Type B pancreatic cell (in vitro differentiated cells): Measurements from ENCODE around the gene ALG5. TPM values are rescaled to one million over a fixed set of nuclear protein-coding genes. Genes with fewer than 3 reads are reported as not detected.

ENCODE experiments used
- DNase-seq: peaks from one replicate; pipeline ENCODE4 v3.0.0; 2021; ENCODE audit warnings: mixed read lengths; ENCODE audit not compliant: unreplicated experiment; ENCODE audit errors: extremely low spot score
- H3K27ac Mint-ChIP-seq: 2 replicates; pipeline ENCODE4 v1.8.0; 2021; ENCODE audit warnings: mild to moderate bottlenecking, mixed read lengths
- H3K27me3 Mint-ChIP-seq: 2 replicates; pipeline ENCODE4 v1.8.0; 2021; ENCODE audit warnings: mixed read lengths
- H3K36me3 Mint-ChIP-seq: 2 replicates; pipeline ENCODE4 v1.8.0; 2021; ENCODE audit warnings: mixed read lengths
- H3K4me1 Mint-ChIP-seq: one replicate; pipeline ENCODE4 v1.8.0; 2021; ENCODE audit warnings: mixed read lengths; ENCODE audit not compliant: unreplicated experiment
- H3K4me3 Mint-ChIP-seq: 2 replicates; pipeline ENCODE4 v1.8.0; 2021; ENCODE audit warnings: mild to moderate bottlenecking, mixed read lengths
- H3K9me3 Mint-ChIP-seq: 2 replicates; pipeline ENCODE4 v1.8.0; 2021; ENCODE audit warnings: mixed read lengths
- total RNA-seq: library from RNA; stranded (reverse); gene quantifications from 2 replicates; pipeline ENCODE4 v1.2.1, GENCODE V29; 2021; ENCODE audit warnings: low replicate concordance
- TF ChIP-seq, protein P1 (sequence below): fragments of 200-600 bp; sonication (generic); conservative IDR thresholded peaks from 2 replicates; pipeline ENCODE4 v1.5.0; 2021; ENCODE audit warnings: antibody characterized with exemption, mild to moderate bottlenecking

The ALG5 gene
- total RNA-seq, 1 donor from 2014 or later = 36.2 TPM

DNA sequence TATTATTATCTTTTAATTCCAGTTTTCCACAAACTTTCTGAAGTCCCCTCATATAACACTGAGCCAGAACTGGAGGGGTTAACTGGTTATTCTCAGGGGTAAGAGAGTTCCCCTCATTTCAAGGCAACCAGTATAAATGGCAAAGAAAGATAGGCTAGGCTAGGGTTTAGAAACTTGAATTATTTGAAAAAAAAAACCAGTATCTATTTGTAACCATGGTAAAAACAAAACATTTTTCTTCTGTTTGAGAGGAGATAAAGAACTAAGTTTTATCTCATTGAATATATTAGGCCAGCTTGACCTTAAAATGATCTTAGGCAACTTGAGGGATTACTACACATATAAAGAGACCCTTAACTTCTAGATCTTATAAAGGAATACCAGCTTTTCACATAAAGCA, 40.8 kb upstream of the ALG5 start:
- no peaks in the 10 kb centered on the region for H3K4me1 Mint-ChIP-seq
- TF ChIP-seq, protein P1, sequence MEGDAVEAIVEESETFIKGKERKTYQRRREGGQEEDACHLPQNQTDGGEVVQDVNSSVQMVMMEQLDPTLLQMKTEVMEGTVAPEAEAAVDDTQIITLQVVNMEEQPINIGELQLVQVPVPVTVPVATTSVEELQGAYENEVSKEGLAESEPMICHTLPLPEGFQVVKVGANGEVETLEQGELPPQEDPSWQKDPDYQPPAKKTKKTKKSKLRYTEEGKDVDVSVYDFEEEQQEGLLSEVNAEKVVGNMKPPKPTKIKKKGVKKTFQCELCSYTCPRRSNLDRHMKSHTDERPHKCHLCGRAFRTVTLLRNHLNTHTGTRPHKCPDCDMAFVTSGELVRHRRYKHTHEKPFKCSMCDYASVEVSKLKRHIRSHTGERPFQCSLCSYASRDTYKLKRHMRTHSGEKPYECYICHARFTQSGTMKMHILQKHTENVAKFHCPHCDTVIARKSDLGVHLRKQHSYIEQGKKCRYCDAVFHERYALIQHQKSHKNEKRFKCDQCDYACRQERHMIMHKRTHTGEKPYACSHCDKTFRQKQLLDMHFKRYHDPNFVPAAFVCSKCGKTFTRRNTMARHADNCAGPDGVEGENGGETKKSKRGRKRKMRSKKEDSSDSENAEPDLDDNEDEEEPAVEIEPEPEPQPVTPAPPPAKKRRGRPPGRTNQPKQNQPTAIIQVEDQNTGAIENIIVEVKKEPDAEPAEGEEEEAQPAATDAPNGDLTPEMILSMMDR = no peak
- H3K4me3 Mint-ChIP-seq = no peak overlapping the region
- peaks cover 36% of the 10 kb centered on the region for H3K36me3 Mint-ChIP-seq
- H3K9me3 Mint-ChIP-seq = no peaks in the 10 kb centered on the region
- no peaks in the 10 kb centered on the region for H3K27me3 Mint-ChIP-seq
- H3K27ac Mint-ChIP-seq = no peak overlapping the region
- DNase-seq = no peak

DNA sequence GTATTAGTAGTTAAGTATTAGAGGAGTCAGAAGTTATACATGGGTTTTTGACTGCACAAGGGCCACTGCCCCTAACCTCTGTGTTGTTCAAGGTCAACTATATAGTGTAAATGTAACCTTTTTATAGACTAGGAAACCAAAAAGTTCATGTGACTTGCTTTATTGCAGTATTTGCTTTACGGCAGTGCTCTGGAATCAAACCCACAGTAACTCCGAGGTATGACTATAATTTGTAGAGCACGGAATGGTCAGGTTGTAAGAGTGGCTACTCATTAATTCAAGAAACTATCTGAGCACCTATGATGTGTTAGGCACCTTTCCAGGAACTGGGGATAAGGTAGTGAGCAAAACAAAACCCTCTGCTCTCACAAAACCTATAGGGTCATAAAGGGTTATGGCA, 38.1 kb upstream of the ALG5 start:
- no peaks in the 10 kb centered on the region for H3K9me3 Mint-ChIP-seq
- TF ChIP-seq, protein P1 = no peak
- peaks cover 39% of the 10 kb centered on the region for H3K36me3 Mint-ChIP-seq
- no peak overlapping the region for H3K27ac Mint-ChIP-seq
- H3K4me1 Mint-ChIP-seq = no peaks in the 10 kb centered on the region
- H3K27me3 Mint-ChIP-seq = no peaks in the 10 kb centered on the region
- DNase-seq = no peak
- H3K4me3 Mint-ChIP-seq = no peak overlapping the region

DNA sequence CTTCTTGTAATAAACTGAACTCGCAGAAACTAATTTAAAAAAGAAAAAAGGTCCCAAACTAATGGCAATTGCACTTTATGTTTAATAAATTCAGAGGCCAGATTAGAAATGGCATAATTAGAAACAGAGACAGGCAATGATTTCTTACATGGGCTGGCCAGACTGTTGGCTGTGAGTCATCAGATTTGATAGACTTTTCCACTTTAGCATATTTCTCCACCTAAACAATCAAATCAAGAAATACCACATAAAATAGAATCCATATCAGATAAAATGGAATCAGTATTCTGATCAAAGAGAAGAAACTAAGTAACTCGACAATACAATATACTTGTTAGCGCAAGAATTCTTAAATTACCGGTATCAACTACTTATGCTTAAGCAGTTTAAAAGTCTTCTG, 30.5 kb upstream of the ALG5 start:
- no peaks in the 10 kb centered on the region for H3K9me3 Mint-ChIP-seq
- H3K4me3 Mint-ChIP-seq = no peak overlapping the region
- DNase-seq = no peak
- H3K27me3 Mint-ChIP-seq = no peaks in the 10 kb centered on the region
- H3K27ac Mint-ChIP-seq = no peak overlapping the region
- H3K36me3 Mint-ChIP-seq = peaks cover 23% of the 10 kb centered on the region
- TF ChIP-seq, protein P1 = no peak
- no peaks in the 10 kb centered on the region for H3K4me1 Mint-ChIP-seq

DNA sequence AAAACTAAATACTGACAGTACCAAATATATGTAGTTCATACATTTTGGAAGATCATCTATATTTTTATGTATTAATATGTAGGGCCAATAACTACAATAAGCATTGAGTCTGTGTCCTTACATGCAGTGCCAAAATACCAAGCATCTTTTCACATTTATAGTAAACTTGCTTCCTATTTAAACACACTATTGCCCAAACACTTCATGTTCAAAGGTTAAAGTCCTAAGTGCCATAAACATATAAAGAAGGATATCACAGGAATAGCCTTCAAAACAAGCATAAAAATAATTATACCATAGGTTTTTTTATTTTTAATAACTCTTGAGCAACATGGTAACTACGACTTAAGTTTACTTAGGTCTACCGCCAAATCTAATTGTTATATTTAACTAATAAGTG, 28.5 kb upstream of the ALG5 start:
- Mint-ChIP-seq H3K27me3 (no peaks in the 10 kb centered on the region), H3K4me1 (no peaks in the 10 kb centered on the region), H3K36me3 (peaks cover 20% of the 10 kb centered on the region), H3K4me3 (no peak overlapping the region), H3K27ac (no peak overlapping the region), H3K9me3 (no peaks in the 10 kb centered on the region)
- no peak for DNase-seq
- TF ChIP-seq, protein P1 = no peak

DNA sequence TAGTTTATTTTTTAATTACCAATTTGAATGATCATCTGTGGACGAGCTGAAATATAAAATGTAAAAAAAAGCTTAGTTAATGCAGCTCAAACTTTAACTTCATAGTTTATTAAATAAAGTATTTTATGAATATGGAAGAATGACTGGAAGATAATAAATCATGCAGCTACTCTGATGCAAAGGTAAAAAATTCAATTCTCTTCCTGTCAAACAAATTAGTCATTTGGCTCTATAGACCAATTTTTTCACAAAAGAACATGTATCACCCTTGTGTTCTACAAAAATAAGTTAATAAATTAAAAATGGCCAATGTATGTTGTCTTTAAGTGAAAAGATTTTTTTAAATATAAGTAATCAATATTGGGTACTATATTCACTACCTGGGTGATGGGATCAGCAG, 27.6 kb upstream of the ALG5 start:
- no peak for DNase-seq
- Mint-ChIP-seq H3K27me3 (no peaks in the 10 kb centered on the region), H3K27ac (no peak overlapping the region), H3K4me3 (no peak overlapping the region), H3K36me3 (peaks cover 20% of the 10 kb centered on the region), H3K4me1 (no peaks in the 10 kb centered on the region), H3K9me3 (no peaks in the 10 kb centered on the region)
- TF ChIP-seq, protein P1 = no peak

DNA sequence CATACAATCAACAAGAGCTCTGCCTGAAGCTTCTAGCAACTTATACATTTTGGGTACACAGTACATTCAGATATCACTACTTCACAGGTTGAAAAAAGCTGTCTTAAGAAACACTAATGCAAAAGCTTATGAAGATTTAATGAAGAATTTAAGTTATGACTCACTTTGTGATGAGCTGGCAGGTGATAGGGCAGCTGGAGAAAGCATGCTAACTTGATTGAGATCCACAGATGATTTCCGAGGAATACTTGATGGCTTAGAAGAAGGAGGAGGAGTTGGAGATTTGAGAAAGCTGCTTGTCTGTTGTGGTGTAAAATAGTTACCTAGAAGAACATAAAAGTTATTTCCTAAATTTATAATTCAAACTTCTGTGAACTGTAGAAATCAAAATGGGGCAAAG, 24.7 kb upstream of the ALG5 start:
- TF ChIP-seq, protein P1 = no peak
- no peaks in the 10 kb centered on the region for H3K4me1 Mint-ChIP-seq
- no peaks in the 10 kb centered on the region for H3K9me3 Mint-ChIP-seq
- H3K4me3 Mint-ChIP-seq = no peak overlapping the region
- no peaks in the 10 kb centered on the region for H3K27me3 Mint-ChIP-seq
- no peak overlapping the region for H3K27ac Mint-ChIP-seq
- DNase-seq = no peak
- peaks cover 17% of the 10 kb centered on the region for H3K36me3 Mint-ChIP-seq
